Upper lobe of right lung (tissue), 1 donor: Measurements from ENCODE around the gene HEPN1. TPM values are rescaled to one million over a fixed set of nuclear protein-coding genes. Genes with fewer than 3 reads are reported as not detected.

Experiments
- ATAC-seq: fragments of 200-7000 bp; cut with Tn5 transposase; one replicate; pipeline ENCODE4 v1.9.1; 2020; ENCODE audit warnings: mild to moderate bottlenecking, moderate library complexity
- DNase-seq: peaks from one replicate; pipeline ENCODE4 v3.0.0-alpha.2; 2020
- H3K27ac ChIP-seq: fragments of 200-600 bp; one replicate; pipeline ENCODE4 v1.8.0; 2022
- H3K27me3 ChIP-seq: fragments of 200-600 bp; one replicate; pipeline ENCODE4 v1.8.0; 2022; ENCODE audit warnings: mild to moderate bottlenecking
- H3K36me3 ChIP-seq: fragments of 200-600 bp; one replicate; pipeline ENCODE4 v1.8.0; 2022
- H3K4me1 ChIP-seq: fragments of 200-600 bp; one replicate; pipeline ENCODE4 v1.8.0; 2022
- H3K4me3 ChIP-seq: fragments of 200-600 bp; one replicate; pipeline ENCODE4 v1.8.0; 2022; ENCODE audit warnings: mild to moderate bottlenecking
- H3K9me3 ChIP-seq: fragments of 200-600 bp; one replicate; pipeline ENCODE4 v1.8.0; 2022
- CTCF ChIP-seq: fragments of 200-600 bp; IDR thresholded peaks from one replicate; pipeline ENCODE4 v1.8.0; 2022; ENCODE audit warnings: antibody characterized with exemption
- intact Hi-C: fragments of 100-400 bp; cut with DNase I; formaldehyde crosslinking; loops from one replicate; pipeline ENCODE4 v1.11.0; 2022
- total RNA-seq: library from RNA; stranded (reverse); fragmentation: NEBNext Ultra II Directional; extraction: Animal tissue kit (Norgen Biotek cat#: 25700); gene quantifications from one replicate; pipeline ENCODE4 v1.2.1, GENCODE V29; 2021
- donor health status: DM: no; HTN: yes; CAD: no; lungs with severe emphysema.

HEPN1 gene
- total RNA-seq, 1 donor from 2014 or later, result not detected

- H3K36me3 ChIP-seq, result no peaks in the 10 kb centered on the region
- no peak for ATAC-seq
- TF ChIP-seq CTCF, result no peak
- H3K9me3 ChIP-seq, result no peaks in the 10 kb centered on the region
- peaks cover 38% of the 10 kb centered on the region for H3K4me1 ChIP-seq
- H3K27me3 ChIP-seq, result no peaks in the 10 kb centered on the region
- no peak overlapping the region for H3K27ac ChIP-seq
- no peak overlapping the region for H3K4me3 ChIP-seq
- no peak for DNase-seq
- intact Hi-C loops, result no loop called here
These were observed 31.9 kb upstream of the HEPN1 start for GRCh38 chr11:124886978-124887666.

- no peak for DNase-seq
- Histone ChIP-seq H3K4me1 (peaks cover 42% of the 10 kb centered on the region), H3K9me3 (no peaks in the 10 kb centered on the region), H3K27me3 (no peaks in the 10 kb centered on the region), H3K27ac (no peak overlapping the region), H3K4me3 (no peak overlapping the region), H3K36me3 (no peaks in the 10 kb centered on the region)
- no peak for ATAC-seq
- intact Hi-C loops, result no loop called here
- TF ChIP-seq CTCF, result no peak
These were observed 31.4 kb upstream of the HEPN1 start for GRCh38 chr11:124887667-124888013.

GRCh38 chr11:124889191-124890091 lies 29.6 kb upstream of the HEPN1 start:
- H3K36me3 ChIP-seq, result no peaks in the 10 kb centered on the region
- intact Hi-C loops, result no loop called here
- DNase-seq (no peak), ATAC-seq (peak; percentile 35)
- no peaks in the 10 kb centered on the region for H3K9me3 ChIP-seq
- peaks cover 56% of the 10 kb centered on the region for H3K4me1 ChIP-seq
- H3K4me3 ChIP-seq, result no peak overlapping the region
- no peak overlapping the region for H3K27ac ChIP-seq
- H3K27me3 ChIP-seq, result no peaks in the 10 kb centered on the region
- no peak for TF ChIP-seq CTCF

- DNase-seq (no peak), ATAC-seq (no peak)
- intact Hi-C loops, result no loop called here
- peaks cover 56% of the 10 kb centered on the region for H3K4me1 ChIP-seq
- H3K4me3 ChIP-seq, result no peak overlapping the region
- H3K27me3 ChIP-seq, result no peaks in the 10 kb centered on the region
- no peak for TF ChIP-seq CTCF
- no peak overlapping the region for H3K27ac ChIP-seq
- H3K9me3 ChIP-seq, result no peaks in the 10 kb centered on the region
- H3K36me3 ChIP-seq, result no peaks in the 10 kb centered on the region
These were observed 28.9 kb upstream of the HEPN1 start for GRCh38 chr11:124890151-124890550.

DNA sequence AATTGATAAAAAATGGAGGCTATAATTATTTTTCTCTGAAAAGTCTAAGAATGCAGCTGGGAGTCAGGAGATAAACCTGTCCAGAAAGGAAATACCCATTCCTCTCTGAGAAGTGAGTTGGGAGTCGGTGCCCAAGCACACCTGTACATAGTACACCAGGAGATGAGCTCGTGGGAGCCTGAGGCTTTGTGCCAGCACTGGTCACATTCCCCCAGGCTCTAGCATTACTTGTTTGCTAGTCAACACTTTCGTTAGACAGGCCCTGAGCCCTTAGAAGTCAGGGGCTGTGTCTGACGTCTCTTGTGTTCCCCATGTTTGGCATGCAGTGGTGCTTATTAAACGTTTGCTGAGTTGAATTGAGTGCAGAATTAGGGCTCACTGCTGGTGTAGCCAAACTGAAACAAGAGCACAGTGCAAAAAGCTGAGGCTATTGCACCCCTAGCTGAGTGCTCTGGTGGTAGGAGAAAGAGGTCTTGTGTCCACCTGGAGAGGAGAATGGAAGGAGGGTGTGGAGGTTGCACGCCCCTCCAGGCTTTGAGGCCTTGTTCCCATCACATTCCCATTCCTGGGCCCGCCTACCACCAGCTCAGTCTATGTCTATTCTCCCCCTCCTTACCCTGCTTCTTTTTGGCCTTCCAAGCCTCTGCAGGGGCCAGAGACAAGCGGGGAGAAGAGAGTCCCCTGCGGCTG lies 28.2 kb upstream of the HEPN1 start:
- intact Hi-C loops, result no loop called here
- no peaks in the 10 kb centered on the region for H3K9me3 ChIP-seq
- H3K4me1 ChIP-seq, result peaks cover 56% of the 10 kb centered on the region
- H3K4me3 ChIP-seq, result no peak overlapping the region
- H3K36me3 ChIP-seq, result no peaks in the 10 kb centered on the region
- no peaks in the 10 kb centered on the region for H3K27me3 ChIP-seq
- no peak for ATAC-seq
- H3K27ac ChIP-seq, result peak overlapping the region; percentile 13
- no peak for TF ChIP-seq CTCF
- no peak for DNase-seq
